ENCODE data around the gene FBXO38. TPM values are rescaled to one million over a fixed set of nuclear protein-coding genes. Genes with fewer than 3 reads are reported as not detected.

The FBXO38 gene
- total and polyA plus RNA-seq, 9 of the 15 experiments (the other 6 are each of a cell fraction or from before 2014, with no cell fraction given) = 7.4 to 39.4 (median 29.3) TPM

DNA sequence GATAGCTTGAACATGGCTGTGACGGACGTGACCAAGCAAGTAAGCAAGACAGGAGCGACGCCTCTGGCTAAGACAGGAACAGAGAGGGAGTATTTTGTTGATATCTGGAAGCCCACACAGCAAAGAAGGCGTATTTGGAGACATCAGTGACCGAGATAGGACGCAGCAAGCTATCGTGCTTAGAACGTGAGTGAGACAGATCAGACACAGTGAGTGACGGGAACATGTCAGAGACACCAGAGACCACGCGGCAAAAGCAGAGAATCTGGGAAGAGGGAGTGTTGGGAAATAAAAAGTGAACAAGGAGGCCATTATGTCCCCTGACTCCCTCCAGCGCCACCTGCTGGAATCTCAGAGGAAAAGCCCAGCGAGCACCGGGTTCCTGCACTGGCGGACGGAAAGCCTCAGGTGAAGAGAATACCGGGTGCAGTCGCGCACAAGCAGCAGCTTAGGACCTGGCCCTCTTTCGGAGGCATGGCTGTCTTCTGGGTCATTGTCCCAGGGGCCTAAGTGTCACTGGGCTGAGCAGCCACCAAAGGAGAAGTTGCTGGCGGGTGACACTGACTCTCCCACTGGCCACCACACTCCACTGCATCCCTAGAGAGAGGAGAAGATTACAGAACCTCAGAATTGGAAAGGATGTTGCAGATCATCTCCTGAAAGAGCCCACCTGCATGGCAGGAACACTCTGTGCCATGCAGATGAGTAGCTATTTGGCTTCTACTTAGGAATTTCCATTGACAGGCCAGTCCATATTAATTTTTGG, 99.1 kb downstream of the FBXO38 start (continued):
- TF ChIP-seq ZNF41 (CRISPR knock-in tag; conservative IDR thresholded peaks at IDR 0.05) (no peak), TFAM (CRISPR knock-in tag; conservative IDR thresholded peaks at IDR 0.05) (no peak), PCBP1 (IDR thresholded peaks at IDR 0.05; ENCODE audit: low read depth, low read length, poor library complexity, severe bottlenecking) (no peak), SRSF3 (IDR thresholded peaks at IDR 0.05; ENCODE audit: insufficient read depth, low read length) (no peak), HDAC1 (IDR thresholded peaks at IDR 0.05) (peak in 1 of 2 experiments; percentile 68; a peak in 1 of 4 replicates), CBFA2T3 (IDR thresholded peaks at IDR 0.05) (0 out of 2 replicates have a peak, but pooled peaks have one; percentile 22), CCAR2 (IDR thresholded peaks at IDR 0.05; ENCODE audit: low read depth, low read length) (no peak), ZNF140 (CRISPR knock-in tag; IDR thresholded peaks at IDR 0.05) (no peak), KAT2B (IDR thresholded peaks at IDR 0.05; ENCODE audit: low read depth, low read length) (no peak), SLC30A9 (CRISPR knock-in tag; IDR thresholded peaks at IDR 0.05) (no peak), EHMT2 (IDR thresholded peaks at IDR 0.05) (peak; percentile 78; the same call in 1 of the 2 replicates), CHD1 (IDR thresholded peaks at IDR 0.05; ENCODE audit: low read length) (no peak)
- TF ChIP-seq, protein P1, sequence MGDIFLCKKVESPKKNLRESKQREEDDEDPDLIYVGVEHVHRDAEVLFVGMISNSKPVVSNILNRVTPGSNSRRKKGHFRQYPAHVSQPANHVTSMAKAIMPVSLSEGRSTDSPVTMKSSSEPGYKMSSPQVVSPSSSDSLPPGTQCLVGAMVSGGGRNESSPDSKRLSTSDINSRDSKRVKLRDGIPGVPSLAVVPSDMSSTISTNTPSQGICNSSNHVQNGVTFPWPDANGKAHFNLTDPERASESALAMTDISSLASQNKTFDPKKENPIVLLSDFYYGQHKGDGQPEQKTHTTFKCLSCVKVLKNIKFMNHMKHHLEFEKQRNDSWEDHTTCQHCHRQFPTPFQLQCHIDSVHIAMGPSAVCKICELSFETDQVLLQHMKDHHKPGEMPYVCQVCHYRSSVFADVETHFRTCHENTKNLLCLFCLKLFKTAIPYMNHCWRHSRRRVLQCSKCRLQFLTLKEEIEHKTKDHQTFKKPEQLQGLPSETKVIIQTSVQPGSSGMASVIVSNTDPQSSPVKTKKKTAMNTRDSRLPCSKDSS (IDR thresholded peaks at IDR 0.05; ENCODE audit: low read depth, partially characterized antibody) = no peak
- TF ChIP-seq, protein P2, sequence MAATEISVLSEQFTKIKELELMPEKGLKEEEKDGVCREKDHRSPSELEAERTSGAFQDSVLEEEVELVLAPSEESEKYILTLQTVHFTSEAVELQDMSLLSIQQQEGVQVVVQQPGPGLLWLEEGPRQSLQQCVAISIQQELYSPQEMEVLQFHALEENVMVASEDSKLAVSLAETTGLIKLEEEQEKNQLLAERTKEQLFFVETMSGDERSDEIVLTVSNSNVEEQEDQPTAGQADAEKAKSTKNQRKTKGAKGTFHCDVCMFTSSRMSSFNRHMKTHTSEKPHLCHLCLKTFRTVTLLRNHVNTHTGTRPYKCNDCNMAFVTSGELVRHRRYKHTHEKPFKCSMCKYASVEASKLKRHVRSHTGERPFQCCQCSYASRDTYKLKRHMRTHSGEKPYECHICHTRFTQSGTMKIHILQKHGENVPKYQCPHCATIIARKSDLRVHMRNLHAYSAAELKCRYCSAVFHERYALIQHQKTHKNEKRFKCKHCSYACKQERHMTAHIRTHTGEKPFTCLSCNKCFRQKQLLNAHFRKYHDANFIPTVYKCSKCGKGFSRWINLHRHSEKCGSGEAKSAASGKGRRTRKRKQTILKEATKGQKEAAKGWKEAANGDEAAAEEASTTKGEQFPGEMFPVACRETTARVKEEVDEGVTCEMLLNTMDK (IDR thresholded peaks at IDR 0.05; ENCODE audit: borderline replicate concordance, insufficient read depth, low read depth, low read length, poor library complexity, severe bottlenecking) = peak; percentile 82
- TF ChIP-seq, protein P3, sequence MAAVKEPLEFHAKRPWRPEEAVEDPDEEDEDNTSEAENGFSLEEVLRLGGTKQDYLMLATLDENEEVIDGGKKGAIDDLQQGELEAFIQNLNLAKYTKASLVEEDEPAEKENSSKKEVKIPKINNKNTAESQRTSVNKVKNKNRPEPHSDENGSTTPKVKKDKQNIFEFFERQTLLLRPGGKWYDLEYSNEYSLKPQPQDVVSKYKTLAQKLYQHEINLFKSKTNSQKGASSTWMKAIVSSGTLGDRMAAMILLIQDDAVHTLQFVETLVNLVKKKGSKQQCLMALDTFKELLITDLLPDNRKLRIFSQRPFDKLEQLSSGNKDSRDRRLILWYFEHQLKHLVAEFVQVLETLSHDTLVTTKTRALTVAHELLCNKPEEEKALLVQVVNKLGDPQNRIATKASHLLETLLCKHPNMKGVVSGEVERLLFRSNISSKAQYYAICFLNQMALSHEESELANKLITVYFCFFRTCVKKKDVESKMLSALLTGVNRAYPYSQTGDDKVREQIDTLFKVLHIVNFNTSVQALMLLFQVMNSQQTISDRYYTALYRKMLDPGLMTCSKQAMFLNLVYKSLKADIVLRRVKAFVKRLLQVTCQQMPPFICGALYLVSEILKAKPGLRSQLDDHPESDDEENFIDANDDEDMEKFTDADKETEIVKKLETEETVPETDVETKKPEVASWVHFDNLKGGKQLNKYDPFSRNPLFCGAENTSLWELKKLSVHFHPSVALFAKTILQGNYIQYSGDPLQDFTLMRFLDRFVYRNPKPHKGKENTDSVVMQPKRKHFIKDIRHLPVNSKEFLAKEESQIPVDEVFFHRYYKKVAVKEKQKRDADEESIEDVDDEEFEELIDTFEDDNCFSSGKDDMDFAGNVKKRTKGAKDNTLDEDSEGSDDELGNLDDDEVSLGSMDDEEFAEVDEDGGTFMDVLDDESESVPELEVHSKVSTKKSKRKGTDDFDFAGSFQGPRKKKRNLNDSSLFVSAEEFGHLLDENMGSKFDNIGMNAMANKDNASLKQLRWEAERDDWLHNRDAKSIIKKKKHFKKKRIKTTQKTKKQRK (IDR thresholded peaks at IDR 0.05; ENCODE audit: borderline replicate concordance, low read depth, low read length) = no peak
- TF ChIP-seq, protein P4, sequence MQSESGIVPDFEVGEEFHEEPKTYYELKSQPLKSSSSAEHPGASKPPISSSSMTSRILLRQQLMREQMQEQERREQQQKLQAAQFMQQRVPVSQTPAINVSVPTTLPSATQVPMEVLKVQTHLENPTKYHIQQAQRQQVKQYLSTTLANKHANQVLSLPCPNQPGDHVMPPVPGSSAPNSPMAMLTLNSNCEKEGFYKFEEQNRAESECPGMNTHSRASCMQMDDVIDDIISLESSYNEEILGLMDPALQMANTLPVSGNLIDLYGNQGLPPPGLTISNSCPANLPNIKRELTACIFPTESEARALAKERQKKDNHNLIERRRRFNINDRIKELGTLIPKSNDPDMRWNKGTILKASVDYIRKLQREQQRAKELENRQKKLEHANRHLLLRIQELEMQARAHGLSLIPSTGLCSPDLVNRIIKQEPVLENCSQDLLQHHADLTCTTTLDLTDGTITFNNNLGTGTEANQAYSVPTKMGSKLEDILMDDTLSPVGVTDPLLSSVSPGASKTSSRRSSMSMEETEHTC (IDR thresholded peaks at IDR 0.05) = no peak
- TF ChIP-seq, protein P5, sequence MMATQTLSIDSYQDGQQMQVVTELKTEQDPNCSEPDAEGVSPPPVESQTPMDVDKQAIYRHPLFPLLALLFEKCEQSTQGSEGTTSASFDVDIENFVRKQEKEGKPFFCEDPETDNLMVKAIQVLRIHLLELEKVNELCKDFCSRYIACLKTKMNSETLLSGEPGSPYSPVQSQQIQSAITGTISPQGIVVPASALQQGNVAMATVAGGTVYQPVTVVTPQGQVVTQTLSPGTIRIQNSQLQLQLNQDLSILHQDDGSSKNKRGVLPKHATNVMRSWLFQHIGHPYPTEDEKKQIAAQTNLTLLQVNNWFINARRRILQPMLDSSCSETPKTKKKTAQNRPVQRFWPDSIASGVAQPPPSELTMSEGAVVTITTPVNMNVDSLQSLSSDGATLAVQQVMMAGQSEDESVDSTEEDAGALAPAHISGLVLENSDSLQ (IDR thresholded peaks at IDR 0.05) = 0 out of 2 replicates have a peak, but pooled peaks have one; percentile 1

All from K562 (cell line).